Measurements from ENCODE around the gene RRAS2. TPM values are rescaled to one million over a fixed set of nuclear protein-coding genes. Genes with fewer than 3 reads are reported as not detected.

RRAS2 gene
- total and polyA plus RNA-seq, 10 of the 15 experiments (the other 5 are each of a cell fraction or from before 2014, with no cell fraction given) = 26.9 to 72.4 (median 45.4) TPM

GRCh38 chr11:14269692-14270573, 89.0 kb downstream of the RRAS2 start (continued):
- no peak for TF ChIP-seq STAT3 (IDR thresholded peaks at IDR 0.05; ENCODE audit: low read depth, low read length)

- Histone ChIP-seq H3K4me2 (ENCODE audit: control insufficient read depth, insufficient read depth) (no peak overlapping the region), H3K27ac (ENCODE audit: control insufficient read depth, insufficient read depth) (no peak overlapping the region), H3K79me2 (ENCODE audit: control insufficient read depth, insufficient read depth, low read length) (no peaks in the 10 kb centered on the region), H2AFZ (ENCODE audit: control insufficient read depth, low read depth, low read length) (no peak overlapping the region), H3K4me1 (ENCODE audit: control insufficient read depth, insufficient read depth, low read length) (peaks cover 21% of the 10 kb centered on the region), H3K36me3 (ENCODE audit: control insufficient read depth in 2 of 2, insufficient read depth in 2 of 2, low read length in 1 of 2) (no peaks in the 10 kb centered on the region; a peak in 1 of 4 replicates), H3K9ac (ENCODE audit: control insufficient read depth, insufficient read depth, low read length) (no peak overlapping the region), H4K20me1 (ENCODE audit: control insufficient read depth, insufficient read depth) (no peaks in the 10 kb centered on the region), H3K9me3 (replicated peaks; ENCODE audit: control insufficient read depth, insufficient read depth, low read length) (no peaks in the 10 kb centered on the region), H3K27me3 (replicated peaks in 1 of 2; ENCODE audit: control insufficient read depth in 2 of 2, insufficient read depth in 2 of 2, low read length in 1 of 2) (no peaks in the 10 kb centered on the region), H3K4me3 (no peak overlapping the region)
- ChIA-PET POLR2A (no interaction called here), SMC1A (ENCODE audit: uncharacterized antibody, unreplicated experiment) (interaction anchor here (1.2 kb wide), 1 partner anchor 9 kb away, joined by 4 read pairs; no protein-coding TSS in a partner anchor), RAD21 (ENCODE audit: unreplicated experiment) (no interaction called here), CTCF (interaction anchor here (1.3 to 2.2 kb wide), 2 partner anchors 40 to 151 kb away, joined by 3 to 6 read pairs; no protein-coding TSS in a partner anchor)
- no peak for DNase-seq (ENCODE audit: low read depth, low spot score)
- WGBS (ENCODE audit: insufficient coverage, insufficient replicate concordance, low lambda C conversion rate, missing lambda C conversion rate) = 99% methylated on average over 6 of the region's 6 CpGs
- in situ Hi-C loops (cut with MboI) (no loop called here), intact Hi-C loops (cut with micrococcal nuclease; ENCODE audit: unreplicated experiment) (no loop called here)
- FAIRE-seq = no peak
- ATAC-seq = no peak
- BruUV-seq (replicated peaks) = no TSS peak
- TF ChIP-seq RAD51 (IDR thresholded peaks at IDR 0.05) (no peak), PML (IDR thresholded peaks at IDR 0.05; ENCODE audit: low read length) (no peak), CUX1 (IDR thresholded peaks at IDR 0.05; ENCODE audit: insufficient replicate concordance, low read depth, low read length) (no peak), SREBF1 (IDR thresholded peaks at IDR 0.05; ENCODE audit: low read length) (no peak), CBX3 (IDR thresholded peaks at IDR 0.05; ENCODE audit: borderline replicate concordance, low read depth) (no peak), RFX5 (IDR thresholded peaks at IDR 0.05; ENCODE audit: low read depth, low read length) (no peak), IRF3 (IDR thresholded peaks at IDR 0.05) (no peak), YY1 (IDR thresholded peaks at IDR 0.05; ENCODE audit: low read depth, low read length) (no peak), BRCA1 (IDR thresholded peaks at IDR 0.05; ENCODE audit: low read depth, low read length) (no peak), IKZF1 (conservative IDR thresholded peaks at IDR 0.05) (no peak), BMI1 (IDR thresholded peaks at IDR 0.05; ENCODE audit: borderline replicate concordance) (no peak), NFIC (IDR thresholded peaks at IDR 0.05; ENCODE audit: low read depth, low read length) (no peak), JUNB (IDR thresholded peaks at IDR 0.05) (no peak), ZZZ3 (IDR thresholded peaks at IDR 0.05; ENCODE audit: control insufficient read depth, insufficient read length, low read depth) (no peak), SPI1 (IDR thresholded peaks at IDR 0.05; ENCODE audit: borderline replicate concordance, insufficient read depth, low read depth, low read length) (no peak)
These were observed 90.9 kb downstream of the RRAS2 start for GRCh38 chr11:14267861-14268635.
